ENCODE results near the gene PABPN1.

PABPN1 gene

DNA sequence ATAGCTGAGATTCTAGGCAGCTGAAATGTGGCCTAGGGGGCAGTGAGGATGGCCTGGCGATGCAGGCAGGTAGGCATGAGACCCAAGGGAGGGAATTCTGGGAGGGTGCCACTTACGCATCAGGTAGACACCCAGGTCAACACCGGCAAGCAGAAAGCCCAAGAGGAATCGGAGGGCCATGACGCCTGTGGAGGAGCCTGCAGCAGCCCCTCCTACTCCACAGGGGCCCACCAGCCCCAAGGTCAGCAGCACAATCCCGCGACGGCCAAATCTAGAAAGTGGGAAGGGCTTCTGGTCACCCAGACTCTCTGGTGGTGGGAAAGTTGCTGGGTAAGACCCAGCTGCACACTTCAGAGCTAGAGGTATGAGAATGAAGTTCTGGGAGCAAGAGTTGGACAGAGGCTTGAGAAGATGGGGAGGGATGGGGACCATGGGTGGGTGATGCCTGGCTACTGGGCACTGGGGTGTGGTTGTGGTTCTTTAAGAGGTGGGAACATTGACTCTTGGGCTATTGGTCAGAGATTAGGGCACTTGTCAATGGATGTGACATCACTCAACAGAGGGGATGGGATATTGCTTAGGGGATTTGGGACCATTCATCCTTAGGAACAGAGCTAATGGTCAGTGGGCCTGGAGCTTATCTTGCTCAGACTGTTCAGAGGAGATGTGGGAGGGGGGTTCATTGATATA lies 28.0 kb downstream of the PABPN1 start:
- TF ChIP-seq, protein P1, sequence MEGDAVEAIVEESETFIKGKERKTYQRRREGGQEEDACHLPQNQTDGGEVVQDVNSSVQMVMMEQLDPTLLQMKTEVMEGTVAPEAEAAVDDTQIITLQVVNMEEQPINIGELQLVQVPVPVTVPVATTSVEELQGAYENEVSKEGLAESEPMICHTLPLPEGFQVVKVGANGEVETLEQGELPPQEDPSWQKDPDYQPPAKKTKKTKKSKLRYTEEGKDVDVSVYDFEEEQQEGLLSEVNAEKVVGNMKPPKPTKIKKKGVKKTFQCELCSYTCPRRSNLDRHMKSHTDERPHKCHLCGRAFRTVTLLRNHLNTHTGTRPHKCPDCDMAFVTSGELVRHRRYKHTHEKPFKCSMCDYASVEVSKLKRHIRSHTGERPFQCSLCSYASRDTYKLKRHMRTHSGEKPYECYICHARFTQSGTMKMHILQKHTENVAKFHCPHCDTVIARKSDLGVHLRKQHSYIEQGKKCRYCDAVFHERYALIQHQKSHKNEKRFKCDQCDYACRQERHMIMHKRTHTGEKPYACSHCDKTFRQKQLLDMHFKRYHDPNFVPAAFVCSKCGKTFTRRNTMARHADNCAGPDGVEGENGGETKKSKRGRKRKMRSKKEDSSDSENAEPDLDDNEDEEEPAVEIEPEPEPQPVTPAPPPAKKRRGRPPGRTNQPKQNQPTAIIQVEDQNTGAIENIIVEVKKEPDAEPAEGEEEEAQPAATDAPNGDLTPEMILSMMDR (conservative IDR thresholded peaks at IDR 0.05; ENCODE audit: control insufficient read depth, insufficient read depth, low read depth, low read length) = no peak
- DNase-seq (ENCODE audit: low read depth) = no peak
- no peak overlapping the region for H3K4me3 ChIP-seq (ENCODE audit: control insufficient read depth, low read depth, low read length)

DNA sequence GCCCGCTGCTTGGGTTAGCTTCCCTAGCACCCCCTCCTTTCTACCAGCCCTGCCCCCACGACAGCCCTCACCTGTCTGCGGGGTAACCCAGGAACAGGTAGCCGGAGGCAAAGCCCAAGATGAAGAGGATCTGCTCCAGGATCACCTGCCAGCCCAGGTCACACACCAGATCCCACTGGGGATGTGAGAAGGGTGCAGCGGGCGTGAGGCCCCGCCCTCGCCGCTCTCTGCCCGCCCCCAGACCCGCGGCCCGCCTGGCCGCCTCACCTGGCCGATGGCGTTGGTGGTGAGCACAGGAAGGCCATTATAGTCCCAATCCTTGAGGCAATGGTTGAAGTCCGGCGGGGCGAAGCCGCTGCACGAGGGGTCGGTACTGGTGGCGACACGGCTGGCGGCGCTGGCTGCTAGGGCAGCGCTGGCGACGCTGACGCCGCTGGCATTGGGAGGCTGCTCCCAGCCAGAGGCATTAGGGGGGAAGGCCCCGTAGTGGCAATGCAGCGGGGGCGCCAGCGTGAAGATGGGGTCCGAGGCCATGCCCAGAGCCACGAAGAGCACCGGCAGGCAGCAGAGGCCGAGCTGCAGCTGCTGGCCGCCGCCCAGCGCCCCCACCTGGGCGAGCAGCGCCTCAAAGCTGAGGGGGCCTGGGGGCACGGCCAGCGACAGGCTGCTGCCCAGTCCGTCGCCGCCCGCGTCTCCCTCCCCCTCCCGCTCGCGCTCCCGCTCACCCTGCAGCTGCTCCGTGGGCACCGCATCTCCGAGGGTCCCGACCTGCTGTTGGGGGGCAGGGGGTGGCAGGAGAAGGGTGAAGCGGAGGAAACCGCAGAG lies 30.6 kb downstream of the PABPN1 start:
- no peak for DNase-seq (ENCODE audit: low read depth)
- TF ChIP-seq, protein P1 (conservative IDR thresholded peaks at IDR 0.05; ENCODE audit: control insufficient read depth, insufficient read depth, low read depth, low read length) = no peak
- H3K4me3 ChIP-seq (ENCODE audit: control insufficient read depth, low read depth, low read length) = peak overlapping the region; percentile 61

DNA sequence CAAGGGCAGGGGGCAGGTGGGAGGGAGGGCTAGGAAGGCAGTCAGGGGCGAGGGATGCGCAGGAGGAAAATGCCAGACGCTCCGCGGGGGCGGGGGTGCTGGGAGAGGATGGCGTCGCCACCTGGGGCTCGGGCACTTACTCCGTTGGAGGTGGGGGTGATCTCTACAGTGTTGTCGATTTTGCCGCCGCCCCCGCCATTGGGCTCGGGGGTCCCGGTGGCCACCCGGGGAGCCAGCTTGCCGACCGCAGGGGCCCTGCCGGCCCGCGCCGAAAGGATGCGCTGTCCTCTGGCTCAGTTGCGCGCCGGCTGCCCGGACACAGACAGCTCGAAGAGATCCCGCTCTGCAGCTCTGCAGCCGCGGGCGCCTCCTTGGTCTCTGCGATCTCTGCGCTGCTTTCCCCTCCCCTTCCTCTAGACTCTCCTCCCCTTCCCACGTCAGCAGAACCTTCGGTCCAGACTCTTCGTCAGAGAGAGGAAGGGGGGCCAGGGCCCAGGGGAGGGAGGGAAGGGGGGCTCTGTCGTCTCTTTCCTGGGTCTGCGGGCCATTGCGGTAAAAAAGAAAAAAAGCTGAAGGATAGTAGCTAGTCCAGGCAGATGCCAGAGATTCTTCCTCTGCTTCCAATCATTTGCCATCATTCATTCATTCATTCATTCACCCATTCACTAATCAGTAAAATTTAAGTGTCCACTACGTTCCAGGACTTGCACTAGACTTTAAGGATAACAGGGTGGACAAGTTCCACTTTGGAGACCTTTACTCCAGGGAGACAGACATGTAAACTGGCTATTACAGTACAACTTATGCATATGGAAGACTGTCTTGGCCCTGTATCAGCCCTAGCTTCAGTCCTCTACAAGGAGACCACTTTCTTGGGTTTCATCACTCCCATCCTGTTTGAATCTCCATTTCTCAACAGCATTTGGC lies 31.5 kb downstream of the PABPN1 start, which contains the start of gene SLC22A17:
Gene SLC22A17 (minus strand): TSS at position 382 of the 927 bp plus-strand sequence.
- TF ChIP-seq, protein P1 (conservative IDR thresholded peaks at IDR 0.05; ENCODE audit: control insufficient read depth, insufficient read depth, low read depth, low read length) = peak; percentile 20
- peak within 1 kb of the TSS; percentile 61 for H3K4me3 ChIP-seq (ENCODE audit: control insufficient read depth, low read depth, low read length)
- peak; percentile 85 for DNase-seq (ENCODE audit: low read depth)

GRCh38 chr14:23353433-23353780 lies 32.1 kb downstream of the PABPN1 start:
- TF ChIP-seq, protein P1 (conservative IDR thresholded peaks at IDR 0.05; ENCODE audit: control insufficient read depth, insufficient read depth, low read depth, low read length) = no peak
- DNase-seq (ENCODE audit: low read depth) = no peak
- no peak overlapping the region for H3K4me3 ChIP-seq (ENCODE audit: control insufficient read depth, low read depth, low read length)

GRCh38 chr14:23354990-23355389 lies 33.7 kb downstream of the PABPN1 start:
- TF ChIP-seq, protein P1 (conservative IDR thresholded peaks at IDR 0.05; ENCODE audit: control insufficient read depth, insufficient read depth, low read depth, low read length) = no peak
- no peak for DNase-seq (ENCODE audit: low read depth)
- no peak overlapping the region for H3K4me3 ChIP-seq (ENCODE audit: control insufficient read depth, low read depth, low read length)

DNA sequence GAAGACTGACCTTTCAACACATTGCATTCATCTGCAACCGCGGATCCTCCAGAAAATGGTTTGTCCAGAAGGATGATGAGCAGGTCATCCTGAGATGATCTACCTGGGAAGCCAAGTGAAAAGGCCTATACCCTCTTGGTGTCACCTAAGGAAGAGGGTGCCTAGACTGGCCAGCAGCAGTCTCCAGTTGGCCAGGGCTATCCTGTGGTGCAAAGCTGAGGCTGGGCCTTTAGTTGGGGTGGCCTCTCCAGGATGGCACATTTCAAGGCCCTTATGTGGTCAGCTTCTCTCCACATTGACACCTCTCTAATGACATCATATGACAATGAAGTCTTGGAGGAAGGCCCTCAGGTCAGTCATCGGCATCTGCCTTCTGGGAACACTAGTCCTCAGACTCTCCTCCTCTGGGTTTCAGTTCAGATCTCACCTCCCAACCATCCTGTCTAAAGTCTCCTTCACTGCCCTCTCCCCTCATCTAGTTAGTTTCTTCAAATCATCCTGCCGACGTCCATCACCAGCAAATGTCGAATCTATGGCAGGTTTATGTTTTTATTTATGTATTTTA lies 34.7 kb downstream of the PABPN1 start:
- DNase-seq (ENCODE audit: low read depth) = no peak
- TF ChIP-seq, protein P1 (conservative IDR thresholded peaks at IDR 0.05; ENCODE audit: control insufficient read depth, insufficient read depth, low read depth, low read length) = no peak
- H3K4me3 ChIP-seq (ENCODE audit: control insufficient read depth, low read depth, low read length) = no peak overlapping the region
